ENCODE results near the gene SMARCD3. TPM values are rescaled to one million over a fixed set of nuclear protein-coding genes. Genes with fewer than 3 reads are reported as not detected.

The SMARCD3 gene
- total and polyA plus RNA-seq, 4 donors: 1.8 to 5.6 (median 2.1) TPM

DNA sequence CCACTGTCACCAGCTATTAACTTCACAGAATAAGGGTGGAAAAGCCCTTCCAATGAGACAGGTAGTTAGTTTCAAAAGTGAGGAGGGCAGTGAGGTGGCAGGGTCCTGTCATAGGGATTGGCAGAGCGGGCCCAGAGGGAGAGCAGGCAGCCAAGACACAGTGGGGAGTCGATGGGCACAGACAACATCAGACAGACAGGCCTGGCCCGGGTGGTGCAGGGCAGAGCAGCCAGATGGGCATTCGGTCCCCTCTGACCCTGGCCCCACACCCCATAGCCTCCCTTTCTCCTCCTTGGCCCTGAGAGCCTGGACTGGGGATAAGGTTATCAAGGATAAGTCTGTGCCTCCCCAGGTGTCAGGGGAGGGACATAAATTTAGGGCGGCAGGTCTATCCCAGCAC lies 31.4 kb upstream of the SMARCD3 start:
- H3K4me3 ChIP-seq (ENCODE audit: low read depth in 1 of 3, low read length in 3 of 3): no peak overlapping the region
- no peak for DNase-seq (ENCODE audit: low spot score)
- 87% methylated on average over 5 of the region's 5 CpGs for WGBS
- H3K27me3 ChIP-seq (ENCODE audit: control insufficient read depth in 4 of 4, insufficient read depth in 4 of 4, low read length in 3 of 4): peaks cover 0 to 6% (median 0%) of the 10 kb centered on the region in 4 donors
- H3K36me3 ChIP-seq (ENCODE audit: control insufficient read depth in 4 of 4, insufficient read depth in 3 of 4, low read depth in 1 of 4, low read length in 3 of 4): no peaks in the 10 kb centered on the region
- no peak for TF ChIP-seq JUND (IDR thresholded peaks at IDR 0.05)
- no peak for TF ChIP-seq SP1 (IDR thresholded peaks at IDR 0.05)
- H3K4me1 ChIP-seq (ENCODE audit: control insufficient read depth in 4 of 4, insufficient read depth in 4 of 4, low read length in 3 of 4): peaks cover 0 to 6% (median 0%) of the 10 kb centered on the region in 4 donors
- no peak overlapping the region for H3K27ac ChIP-seq (ENCODE audit: low read depth in 1 of 2, low read length in 2 of 2)
- no peaks in the 10 kb centered on the region for H3K9me3 ChIP-seq (ENCODE audit: control insufficient read depth in 4 of 4, low read length in 3 of 4)
- no peak overlapping the region for H3K9ac ChIP-seq (ENCODE audit: low read depth in 1 of 2, low read length in 2 of 2)

DNA sequence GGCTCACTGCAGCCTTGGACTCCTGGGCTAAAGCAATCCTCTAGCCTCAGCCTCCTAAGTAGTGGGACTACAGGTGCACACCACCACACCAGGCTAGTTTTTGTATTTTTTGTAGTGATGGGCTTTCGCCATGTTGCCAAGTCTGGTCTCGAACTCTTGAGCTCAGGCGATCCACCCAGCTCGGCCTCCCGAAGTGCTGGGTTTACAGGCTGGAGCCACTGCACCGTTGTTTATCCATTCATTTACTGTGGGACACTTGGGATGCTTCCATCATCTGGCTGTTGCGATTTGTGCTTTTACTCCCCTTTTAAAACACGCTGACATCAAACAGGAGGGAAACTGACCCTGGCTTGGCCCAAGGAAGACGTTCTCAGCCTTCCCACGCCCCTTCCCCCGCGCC lies 30.5 kb upstream of the SMARCD3 start:
- Histone ChIP-seq H3K27me3 (ENCODE audit: control insufficient read depth in 4 of 4, insufficient read depth in 4 of 4, low read length in 3 of 4) (peaks cover 0 to 4% (median 0%) of the 10 kb centered on the region in 4 donors), H3K27ac (ENCODE audit: low read depth in 1 of 2, low read length in 2 of 2) (no peak overlapping the region), H3K4me1 (ENCODE audit: control insufficient read depth in 4 of 4, insufficient read depth in 4 of 4, low read length in 3 of 4) (peaks cover 0 to 6% (median 0%) of the 10 kb centered on the region in 4 donors), H3K36me3 (ENCODE audit: control insufficient read depth in 4 of 4, insufficient read depth in 3 of 4, low read depth in 1 of 4, low read length in 3 of 4) (no peaks in the 10 kb centered on the region), H3K4me3 (ENCODE audit: low read depth in 1 of 3, low read length in 3 of 3) (no peak overlapping the region), H3K9ac (ENCODE audit: low read depth in 1 of 2, low read length in 2 of 2) (no peak overlapping the region), H3K9me3 (ENCODE audit: control insufficient read depth in 4 of 4, low read length in 3 of 4) (no peaks in the 10 kb centered on the region)
- no peak for DNase-seq (ENCODE audit: low spot score)
- 89% methylated on average over 12 of the region's 12 CpGs for WGBS
- TF ChIP-seq HNF4A (conservative IDR thresholded peaks at IDR 0.05): no peak
- TF ChIP-seq, protein P1, sequence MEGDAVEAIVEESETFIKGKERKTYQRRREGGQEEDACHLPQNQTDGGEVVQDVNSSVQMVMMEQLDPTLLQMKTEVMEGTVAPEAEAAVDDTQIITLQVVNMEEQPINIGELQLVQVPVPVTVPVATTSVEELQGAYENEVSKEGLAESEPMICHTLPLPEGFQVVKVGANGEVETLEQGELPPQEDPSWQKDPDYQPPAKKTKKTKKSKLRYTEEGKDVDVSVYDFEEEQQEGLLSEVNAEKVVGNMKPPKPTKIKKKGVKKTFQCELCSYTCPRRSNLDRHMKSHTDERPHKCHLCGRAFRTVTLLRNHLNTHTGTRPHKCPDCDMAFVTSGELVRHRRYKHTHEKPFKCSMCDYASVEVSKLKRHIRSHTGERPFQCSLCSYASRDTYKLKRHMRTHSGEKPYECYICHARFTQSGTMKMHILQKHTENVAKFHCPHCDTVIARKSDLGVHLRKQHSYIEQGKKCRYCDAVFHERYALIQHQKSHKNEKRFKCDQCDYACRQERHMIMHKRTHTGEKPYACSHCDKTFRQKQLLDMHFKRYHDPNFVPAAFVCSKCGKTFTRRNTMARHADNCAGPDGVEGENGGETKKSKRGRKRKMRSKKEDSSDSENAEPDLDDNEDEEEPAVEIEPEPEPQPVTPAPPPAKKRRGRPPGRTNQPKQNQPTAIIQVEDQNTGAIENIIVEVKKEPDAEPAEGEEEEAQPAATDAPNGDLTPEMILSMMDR (IDR thresholded peaks at IDR 0.05; ENCODE audit: low read depth, low read length, missing input control): no peak
- TF ChIP-seq SP1 (IDR thresholded peaks at IDR 0.05): no peak
- TF ChIP-seq FOXA1 (IDR thresholded peaks at IDR 0.05): no peak
- TF ChIP-seq RXRA (IDR thresholded peaks at IDR 0.05): no peak
- TF ChIP-seq, protein P2, sequence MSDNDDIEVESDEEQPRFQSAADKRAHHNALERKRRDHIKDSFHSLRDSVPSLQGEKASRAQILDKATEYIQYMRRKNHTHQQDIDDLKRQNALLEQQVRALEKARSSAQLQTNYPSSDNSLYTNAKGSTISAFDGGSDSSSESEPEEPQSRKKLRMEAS (IDR thresholded peaks at IDR 0.05): no peak
- TF ChIP-seq, protein P3, sequence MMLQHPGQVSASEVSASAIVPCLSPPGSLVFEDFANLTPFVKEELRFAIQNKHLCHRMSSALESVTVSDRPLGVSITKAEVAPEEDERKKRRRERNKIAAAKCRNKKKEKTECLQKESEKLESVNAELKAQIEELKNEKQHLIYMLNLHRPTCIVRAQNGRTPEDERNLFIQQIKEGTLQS (IDR thresholded peaks at IDR 0.05): no peak
- no peak for TF ChIP-seq GABPA (IDR thresholded peaks at IDR 0.05 in 1 of 2, conservative IDR thresholded peaks at IDR 0.05 in 1 of 2)
- no peak for TF ChIP-seq YY1 (IDR thresholded peaks at IDR 0.05)

DNA sequence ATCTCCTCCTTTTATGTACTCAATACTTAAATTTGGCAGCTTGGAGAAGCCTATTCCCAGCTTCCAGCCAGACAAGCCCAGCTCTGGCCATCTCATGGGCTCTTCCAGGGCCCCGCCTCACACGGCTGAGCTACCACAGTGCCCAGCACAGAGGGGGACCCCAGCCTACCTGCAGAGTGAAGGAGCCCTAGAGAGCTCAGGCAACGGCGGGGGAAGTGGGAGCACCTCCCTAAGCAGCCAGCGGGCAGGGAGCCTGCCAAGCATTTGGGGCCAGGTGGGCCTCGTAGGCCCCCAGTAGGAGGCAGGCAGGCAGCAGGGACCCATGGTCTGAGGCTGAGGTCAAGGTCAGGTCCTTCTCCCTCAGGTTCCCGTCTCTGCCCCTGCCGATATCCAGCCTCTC lies 29.1 kb upstream of the SMARCD3 start:
- H3K9ac ChIP-seq (ENCODE audit: low read depth in 1 of 2, low read length in 2 of 2): no peak overlapping the region
- TF ChIP-seq HNF4A (conservative IDR thresholded peaks at IDR 0.05) (no peak), EGR1 (IDR thresholded peaks at IDR 0.05; ENCODE audit: low read depth in 2 of 2) (no peak), GABPA (IDR thresholded peaks at IDR 0.05 in 1 of 2, conservative IDR thresholded peaks at IDR 0.05 in 1 of 2) (no peak), FOXA2 (IDR thresholded peaks at IDR 0.05) (no peak), NR2F2 (IDR thresholded peaks at IDR 0.05) (no peak), FOXA1 (IDR thresholded peaks at IDR 0.05) (no peak)
- TF ChIP-seq, protein P1 (IDR thresholded peaks at IDR 0.05; ENCODE audit: low read depth, low read length, missing input control): no peak
- TF ChIP-seq, protein P4, sequence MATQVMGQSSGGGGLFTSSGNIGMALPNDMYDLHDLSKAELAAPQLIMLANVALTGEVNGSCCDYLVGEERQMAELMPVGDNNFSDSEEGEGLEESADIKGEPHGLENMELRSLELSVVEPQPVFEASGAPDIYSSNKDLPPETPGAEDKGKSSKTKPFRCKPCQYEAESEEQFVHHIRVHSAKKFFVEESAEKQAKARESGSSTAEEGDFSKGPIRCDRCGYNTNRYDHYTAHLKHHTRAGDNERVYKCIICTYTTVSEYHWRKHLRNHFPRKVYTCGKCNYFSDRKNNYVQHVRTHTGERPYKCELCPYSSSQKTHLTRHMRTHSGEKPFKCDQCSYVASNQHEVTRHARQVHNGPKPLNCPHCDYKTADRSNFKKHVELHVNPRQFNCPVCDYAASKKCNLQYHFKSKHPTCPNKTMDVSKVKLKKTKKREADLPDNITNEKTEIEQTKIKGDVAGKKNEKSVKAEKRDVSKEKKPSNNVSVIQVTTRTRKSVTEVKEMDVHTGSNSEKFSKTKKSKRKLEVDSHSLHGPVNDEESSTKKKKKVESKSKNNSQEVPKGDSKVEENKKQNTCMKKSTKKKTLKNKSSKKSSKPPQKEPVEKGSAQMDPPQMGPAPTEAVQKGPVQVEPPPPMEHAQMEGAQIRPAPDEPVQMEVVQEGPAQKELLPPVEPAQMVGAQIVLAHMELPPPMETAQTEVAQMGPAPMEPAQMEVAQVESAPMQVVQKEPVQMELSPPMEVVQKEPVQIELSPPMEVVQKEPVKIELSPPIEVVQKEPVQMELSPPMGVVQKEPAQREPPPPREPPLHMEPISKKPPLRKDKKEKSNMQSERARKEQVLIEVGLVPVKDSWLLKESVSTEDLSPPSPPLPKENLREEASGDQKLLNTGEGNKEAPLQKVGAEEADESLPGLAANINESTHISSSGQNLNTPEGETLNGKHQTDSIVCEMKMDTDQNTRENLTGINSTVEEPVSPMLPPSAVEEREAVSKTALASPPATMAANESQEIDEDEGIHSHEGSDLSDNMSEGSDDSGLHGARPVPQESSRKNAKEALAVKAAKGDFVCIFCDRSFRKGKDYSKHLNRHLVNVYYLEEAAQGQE (IDR thresholded peaks at IDR 0.05): no peak
- H3K9me3 ChIP-seq (ENCODE audit: control insufficient read depth in 4 of 4, low read length in 3 of 4): no peaks in the 10 kb centered on the region
- H3K27me3 ChIP-seq (ENCODE audit: control insufficient read depth in 4 of 4, insufficient read depth in 4 of 4, low read length in 3 of 4): peaks cover 0 to 4% (median 0%) of the 10 kb centered on the region in 4 donors
- no peaks in the 10 kb centered on the region for H3K36me3 ChIP-seq (ENCODE audit: control insufficient read depth in 4 of 4, insufficient read depth in 3 of 4, low read depth in 1 of 4, low read length in 3 of 4)
- no peak overlapping the region for H3K27ac ChIP-seq (ENCODE audit: low read depth in 1 of 2, low read length in 2 of 2)
- 60% methylated on average over 8 of the region's 8 CpGs for whole genome bisulfite sequencing
- peaks cover 0 to 6% (median 0%) of the 10 kb centered on the region in 4 donors for H3K4me1 ChIP-seq (ENCODE audit: control insufficient read depth in 4 of 4, insufficient read depth in 4 of 4, low read length in 3 of 4)
- DNase-seq (ENCODE audit: low spot score): no peak
- H3K4me3 ChIP-seq (ENCODE audit: low read depth in 1 of 3, low read length in 3 of 3): no peak overlapping the region
